ENCODE results near the gene ZXDC. TPM values are rescaled to one million over a fixed set of nuclear protein-coding genes. Genes with fewer than 3 reads are reported as not detected.

ZXDC gene
- total RNA-seq, 1 experiment from 2014 or later = 61.1 TPM

GRCh38 chr3:126448893-126449180 lies 26.9 kb downstream of the ZXDC start:
- H3K4me3 ChIP-seq (ENCODE audit: low read depth, low read length, poor library complexity, severe bottlenecking) = no peak overlapping the region
- H3K4me1 ChIP-seq (ENCODE audit: insufficient read depth, low read length, poor library complexity, severe bottlenecking) = no peaks in the 10 kb centered on the region
- no peak overlapping the region for H3K27ac ChIP-seq (ENCODE audit: low read depth, low read length, poor library complexity, severe bottlenecking)
- no peaks in the 10 kb centered on the region for H3K27me3 ChIP-seq (replicated peaks; ENCODE audit: insufficient read depth, low read depth, low read length, poor library complexity)
- peaks cover 40% of the 10 kb centered on the region for H3K36me3 ChIP-seq (ENCODE audit: insufficient read depth, low read length, poor library complexity, severe bottlenecking)
- ChIA-PET CTCF (no interaction called here), POLR2A (ENCODE audit: low non-redundant PET) (no interaction called here)
- H3K9me3 ChIP-seq (ENCODE audit: low read depth, low read length, poor library complexity, severe bottlenecking) = no peaks in the 10 kb centered on the region
- TF ChIP-seq CTCF (conservative IDR thresholded peaks at IDR 0.05; ENCODE audit: low read depth, low read length) (no peak), EZH2 (IDR thresholded peaks at IDR 0.05; ENCODE audit: borderline replicate concordance, low read depth, low read length, poor library complexity, severe bottlenecking) (no peak)
- intact Hi-C loops (cut with micrococcal nuclease; ENCODE audit: unreplicated experiment) = no loop called here
- DNase-seq (ENCODE audit: low spot score) = no peak
- BruUV-seq (replicated peaks) = no TSS peak

GRCh38 chr3:126448136-126448892 lies 27.4 kb downstream of the ZXDC start:
- H3K4me1 ChIP-seq (ENCODE audit: insufficient read depth, low read length, poor library complexity, severe bottlenecking) = no peaks in the 10 kb centered on the region
- CTCF ChIA-PET = no interaction called here
- TF ChIP-seq EZH2 (IDR thresholded peaks at IDR 0.05; ENCODE audit: borderline replicate concordance, low read depth, low read length, poor library complexity, severe bottlenecking) (no peak), CTCF (conservative IDR thresholded peaks at IDR 0.05; ENCODE audit: low read depth, low read length) (no peak)
- BruUV-seq (replicated peaks) = no TSS peak
- H3K36me3 ChIP-seq (ENCODE audit: insufficient read depth, low read length, poor library complexity, severe bottlenecking) = peaks cover 40% of the 10 kb centered on the region
- no peak overlapping the region for H3K4me3 ChIP-seq (ENCODE audit: low read depth, low read length, poor library complexity, severe bottlenecking)
- no peaks in the 10 kb centered on the region for H3K27me3 ChIP-seq (replicated peaks; ENCODE audit: insufficient read depth, low read depth, low read length, poor library complexity)
- intact Hi-C loops (cut with micrococcal nuclease; ENCODE audit: unreplicated experiment) = no loop called here
- no peak overlapping the region for H3K27ac ChIP-seq (ENCODE audit: low read depth, low read length, poor library complexity, severe bottlenecking)
- DNase-seq (ENCODE audit: low spot score) = no peak
- H3K9me3 ChIP-seq (ENCODE audit: low read depth, low read length, poor library complexity, severe bottlenecking) = no peaks in the 10 kb centered on the region
- POLR2A ChIA-PET (ENCODE audit: low non-redundant PET) = no interaction called here

GRCh38 chr3:126447456-126448106 lies 28.1 kb downstream of the ZXDC start:
- POLR2A ChIA-PET (ENCODE audit: low non-redundant PET) = no interaction called here
- no peak for DNase-seq (ENCODE audit: low spot score)
- no TSS peak for BruUV-seq (replicated peaks)
- Histone ChIP-seq H3K9me3 (ENCODE audit: low read depth, low read length, poor library complexity, severe bottlenecking) (no peaks in the 10 kb centered on the region), H3K4me1 (ENCODE audit: insufficient read depth, low read length, poor library complexity, severe bottlenecking) (no peaks in the 10 kb centered on the region), H3K4me3 (ENCODE audit: low read depth, low read length, poor library complexity, severe bottlenecking) (no peak overlapping the region), H3K27ac (ENCODE audit: low read depth, low read length, poor library complexity, severe bottlenecking) (no peak overlapping the region), H3K27me3 (replicated peaks; ENCODE audit: insufficient read depth, low read depth, low read length, poor library complexity) (no peaks in the 10 kb centered on the region), H3K36me3 (ENCODE audit: insufficient read depth, low read length, poor library complexity, severe bottlenecking) (peaks cover 37% of the 10 kb centered on the region)
- intact Hi-C loops (cut with micrococcal nuclease; ENCODE audit: unreplicated experiment) = no loop called here
- TF ChIP-seq CTCF (conservative IDR thresholded peaks at IDR 0.05; ENCODE audit: low read depth, low read length) = no peak
- TF ChIP-seq EZH2 (IDR thresholded peaks at IDR 0.05; ENCODE audit: borderline replicate concordance, low read depth, low read length, poor library complexity, severe bottlenecking) = no peak
- CTCF ChIA-PET = no interaction called here
